ENCODE measurements around the gene CHD3. TPM values are rescaled to one million over a fixed set of nuclear protein-coding genes. Genes with fewer than 3 reads are reported as not detected.

CHD3 gene
- total and polyA plus RNA-seq, 10 of the 15 experiments (the other 5 are each of a cell fraction or from before 2014, with no cell fraction given), result 1.4 to 86.8 (median 39.1) TPM

- POLR2A ChIA-PET, result interaction anchor here (0.7 to 1.3 kb wide), 2 partner anchors 8 to 14 kb away, joined by 3 to 5 read pairs; no protein-coding TSS in a partner anchor
- Histone ChIP-seq H3K36me3 (ENCODE audit: control insufficient read depth in 2 of 2, insufficient read depth in 2 of 2, low read length in 1 of 2) (peaks cover 3 to 14% of the 10 kb centered on the region in 2 experiments), H3K79me2 (ENCODE audit: control insufficient read depth, insufficient read depth, low read length) (no peaks in the 10 kb centered on the region), H3K4me3 (no peak overlapping the region), H3K9me3 (replicated peaks; ENCODE audit: control insufficient read depth, insufficient read depth, low read length) (no peaks in the 10 kb centered on the region), H2AFZ (ENCODE audit: control insufficient read depth, low read depth, low read length) (no peak overlapping the region), H3K9ac (ENCODE audit: control insufficient read depth, insufficient read depth, low read length) (no peak overlapping the region), H4K20me1 (ENCODE audit: control insufficient read depth, insufficient read depth) (no peaks in the 10 kb centered on the region), H3K4me2 (ENCODE audit: control insufficient read depth, insufficient read depth) (no peak overlapping the region), H3K27ac (ENCODE audit: control insufficient read depth, insufficient read depth) (no peak overlapping the region; the same call in 1 of the 2 replicates), H3K4me1 (ENCODE audit: control insufficient read depth, insufficient read depth, low read length) (peaks cover 12% of the 10 kb centered on the region), H3K27me3 (replicated peaks in 1 of 2; ENCODE audit: control insufficient read depth in 2 of 2, insufficient read depth in 2 of 2, low read length in 1 of 2) (no peaks in the 10 kb centered on the region)
- no TSS peak for BruUV-seq (replicated peaks)
- intact Hi-C loops (cut with micrococcal nuclease; ENCODE audit: unreplicated experiment) (no loop called here), in situ Hi-C loops (cut with MboI) (no loop called here)
- no peak for FAIRE-seq
- no peak for DNase-seq (ENCODE audit: low read depth, low spot score)
- SMC1A ChIA-PET (ENCODE audit: uncharacterized antibody, unreplicated experiment), result interaction anchor here (2.4 kb wide), 1 partner anchor 18 kb away, joined by 11 read pairs; the partner anchor contains the start of genes CNTROB and TRAPPC1
- no peak for ATAC-seq
- 82% methylated on average over 3 of the region's 3 CpGs for WGBS (ENCODE audit: insufficient coverage, insufficient replicate concordance, low lambda C conversion rate, missing lambda C conversion rate)
- RAD21 ChIA-PET (ENCODE audit: unreplicated experiment), result no interaction called here
- CTCF ChIA-PET, result interaction anchor here (1.6 kb wide), 1 partner anchor 38 kb away, joined by 4 read pairs; no protein-coding TSS in a partner anchor
- TF ChIP-seq CREM (IDR thresholded peaks at IDR 0.05; ENCODE audit: low read depth), result no peak
- TF ChIP-seq ELK1 (IDR thresholded peaks at IDR 0.05; ENCODE audit: low read depth, low read length), result no peak
- TF ChIP-seq SMAD1 (IDR thresholded peaks at IDR 0.05; ENCODE audit: low read depth, partially characterized antibody), result no peak
- TF ChIP-seq JUND (IDR thresholded peaks at IDR 0.05; ENCODE audit: low read depth, low read length), result no peak
- TF ChIP-seq KAT2A (conservative IDR thresholded peaks at IDR 0.05; ENCODE audit: control insufficient read depth, low read depth, low read length), result no peak
- TF ChIP-seq NRF1 (conservative IDR thresholded peaks at IDR 0.05; ENCODE audit: low read depth, low read length), result no peak
- no peak for TF ChIP-seq CEBPB (IDR thresholded peaks at IDR 0.05; ENCODE audit: borderline replicate concordance in 1 of 2, low read depth in 2 of 2, low read length in 2 of 2)
- TF ChIP-seq POLR2AphosphoS5 (IDR thresholded peaks at IDR 0.05; ENCODE audit: low read length), result no peak
- TF ChIP-seq TCF3 (IDR thresholded peaks at IDR 0.05; ENCODE audit: borderline replicate concordance, insufficient read depth, low read depth, low read length), result no peak
- no peak for TF ChIP-seq ZBTB11 (CRISPR knock-in tag; IDR thresholded peaks at IDR 0.05)
- TF ChIP-seq HSF1 (IDR thresholded peaks at IDR 0.05; ENCODE audit: low read depth, low read length), result no peak
- no peak for TF ChIP-seq E2F8 (IDR thresholded peaks at IDR 0.05; ENCODE audit: low read depth, partially characterized antibody)
- TF ChIP-seq POLR2A (IDR thresholded peaks at IDR 0.05; ENCODE audit: low read depth, low read length), result no peak
- no peak for TF ChIP-seq GABPA (IDR thresholded peaks at IDR 0.05; ENCODE audit: low read depth)
- no peak for TF ChIP-seq USF2 (IDR thresholded peaks at IDR 0.05; ENCODE audit: borderline replicate concordance, low read depth, low read length)
Measured at GRCh38 chr17:7950578-7950977, 62.0 kb downstream of the CHD3 start.

All from GM12878 (cell line).